WTC11 (cell line): ENCODE measurements around the gene BANK1.

ENCODE experiments used
- ATF2 ChIP-seq: sonication (generic); formaldehyde crosslinking; IDR thresholded peaks from 2 replicates; pipeline ENCODE4 v1.8.1; 2022; ENCODE audit warnings: low read depth, missing genetic modification reagents, borderline replicate concordance
- ATF3 ChIP-seq: sonication (generic); formaldehyde crosslinking; conservative IDR thresholded peaks from 2 replicates; pipeline ENCODE4 v1.8.1; 2022; ENCODE audit warnings: mild to moderate bottlenecking, missing genetic modification reagents
- CTCF ChIP-seq: fragments of 200-600 bp; IDR thresholded peaks from 2 replicates; pipeline ENCODE4 v1.8.0; 2022; ENCODE audit warnings: antibody characterized with exemption
- EMX1 ChIP-seq: fragments of 250-450 bp; sonication (Bioruptor Pico); IDR thresholded peaks from 2 replicates; pipeline ENCODE4 v1.8.0; 2021; ENCODE audit warnings: mild to moderate bottlenecking

GRCh38 chr4:101956068-101956825 is 165.7 kb downstream of the BANK1 start:
- TF ChIP-seq EMX1 (CRISPR knock-in tag) (no peak), CTCF (no peak), ATF3 (CRISPR knock-in tag) (no peak), ATF2 (no peak)
